ENCODE data around the gene TNPO2. TPM values are rescaled to one million over a fixed set of nuclear protein-coding genes. Genes with fewer than 3 reads are reported as not detected.
A peak's percentile ranks its signal among the peaks of the same experiment; 100 is the strongest.

The TNPO2 gene
- total RNA-seq, 1 experiment from 2014 or later = 9.3 TPM

DNA sequence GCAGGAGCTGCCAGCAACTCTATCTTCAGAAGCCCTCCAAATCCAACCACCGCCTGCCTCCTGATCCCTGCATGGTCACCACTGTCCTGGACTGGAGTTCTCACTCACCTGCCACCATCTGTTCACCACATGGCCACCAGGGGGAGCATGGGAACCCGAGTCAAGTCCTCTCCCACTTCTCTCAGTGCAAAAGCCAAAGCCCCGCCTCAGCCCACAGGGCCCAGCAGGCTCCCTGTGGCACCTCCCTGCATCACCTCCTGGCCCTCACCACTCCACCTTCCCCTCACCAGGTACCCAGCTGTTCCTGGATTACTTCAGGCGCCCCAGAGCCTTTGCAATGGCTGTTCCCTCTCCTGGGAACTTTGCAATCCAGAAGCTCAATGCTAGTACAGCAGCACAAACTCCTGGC lies 47.3 kb downstream of the TNPO2 start:
- peak; percentile 78 for DNase-seq (ENCODE audit: low spot score)

DNA sequence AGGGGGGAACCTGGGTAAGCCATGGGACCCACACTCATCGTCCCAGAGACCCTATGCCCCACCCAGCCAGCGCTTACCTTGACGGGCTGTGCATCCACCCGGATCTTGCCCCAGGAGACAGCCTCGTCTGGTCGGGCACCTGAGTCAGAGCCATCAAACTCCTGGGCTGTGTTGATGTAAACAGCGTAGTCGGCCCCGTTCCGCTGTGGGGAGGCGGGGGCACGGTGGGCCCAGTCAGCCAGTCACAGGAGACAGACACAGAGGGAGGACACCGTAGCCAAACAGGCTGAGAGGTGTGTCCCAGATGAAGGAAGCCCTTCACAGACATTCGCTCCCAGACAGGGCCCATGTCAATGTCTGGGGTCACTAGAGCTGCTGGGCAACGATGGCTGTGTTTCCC lies 47.8 kb downstream of the TNPO2 start:
- no peak for DNase-seq (ENCODE audit: low spot score)

DNA sequence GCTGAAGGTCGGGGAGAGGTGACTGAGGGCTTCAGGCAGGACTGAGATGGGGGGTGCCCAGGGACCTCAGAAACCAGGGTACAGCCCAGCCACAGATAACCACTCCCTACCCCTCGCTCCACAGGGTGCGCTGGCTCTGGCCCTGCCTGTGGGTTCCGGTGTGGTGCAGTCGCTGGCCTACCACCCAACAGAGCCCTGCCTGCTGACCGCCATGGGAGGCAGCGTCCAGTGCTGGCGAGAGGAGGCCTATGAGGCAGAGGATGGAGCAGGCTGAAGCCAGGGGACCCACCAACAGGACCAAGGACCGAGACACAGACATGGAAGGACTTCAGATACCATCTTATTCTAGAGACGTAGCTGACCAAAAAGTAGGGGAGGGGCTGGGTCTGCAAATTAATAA lies 48.3 kb downstream of the TNPO2 start:
- DNase-seq (ENCODE audit: low spot score) = no peak

DNA sequence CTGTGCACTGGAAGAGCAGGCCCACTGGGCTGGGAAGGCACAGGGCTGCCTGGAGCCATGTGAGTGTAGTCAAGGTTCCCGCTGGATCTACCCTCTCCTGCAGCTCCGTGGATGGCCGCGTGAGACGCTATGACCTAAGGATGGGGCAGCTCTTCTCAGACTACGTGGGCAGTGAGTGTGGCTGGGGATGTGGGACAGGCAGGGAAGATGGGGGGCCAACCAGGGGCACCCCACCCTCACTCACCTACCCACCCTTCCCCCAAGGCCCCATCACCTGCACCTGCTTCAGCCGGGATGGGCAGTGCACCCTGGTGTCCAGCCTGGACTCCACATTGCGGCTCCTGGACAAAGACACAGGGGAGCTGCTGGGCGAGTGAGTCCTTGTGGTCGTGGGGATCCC lies 51.0 kb downstream of the TNPO2 start:
- no peak for DNase-seq (ENCODE audit: low spot score)

DNA sequence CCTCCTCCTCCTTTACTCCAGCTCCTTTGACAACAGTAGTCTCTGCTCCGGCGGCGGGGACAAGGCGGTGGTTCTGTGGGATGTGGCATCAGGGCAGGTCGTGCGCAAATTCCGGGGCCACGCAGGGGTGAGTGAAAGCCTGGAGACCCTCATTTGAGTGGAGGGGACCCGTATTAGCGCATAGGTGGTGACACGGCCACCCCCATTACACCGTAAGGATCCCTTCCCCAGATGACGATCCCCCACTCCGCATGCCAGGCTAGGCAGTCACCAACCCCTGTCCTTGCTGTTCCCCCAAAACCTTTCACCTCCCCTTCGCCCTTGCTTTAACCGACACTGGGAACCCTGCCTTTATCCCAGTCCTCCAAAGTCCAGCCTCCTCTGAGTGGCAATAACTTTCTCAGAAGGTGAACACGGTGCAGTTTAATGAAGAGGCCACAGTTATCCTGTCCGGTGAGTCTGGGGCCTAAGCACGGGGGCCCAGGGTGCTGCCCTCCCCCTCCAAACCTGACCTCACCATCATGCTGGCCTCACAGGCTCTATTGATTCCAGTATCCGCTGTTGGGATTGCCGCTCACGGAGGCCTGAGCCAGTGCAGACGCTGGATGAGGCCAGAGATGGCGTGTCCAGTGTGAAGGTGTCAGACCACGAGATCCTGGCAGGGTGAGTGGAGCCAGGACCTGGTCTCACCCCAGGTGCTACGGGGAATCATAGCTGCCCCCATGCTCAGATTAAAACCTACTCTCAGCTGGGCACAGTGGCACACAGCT lies 53.4 kb downstream of the TNPO2 start:
- no peak for DNase-seq (ENCODE audit: low spot score)

DNA sequence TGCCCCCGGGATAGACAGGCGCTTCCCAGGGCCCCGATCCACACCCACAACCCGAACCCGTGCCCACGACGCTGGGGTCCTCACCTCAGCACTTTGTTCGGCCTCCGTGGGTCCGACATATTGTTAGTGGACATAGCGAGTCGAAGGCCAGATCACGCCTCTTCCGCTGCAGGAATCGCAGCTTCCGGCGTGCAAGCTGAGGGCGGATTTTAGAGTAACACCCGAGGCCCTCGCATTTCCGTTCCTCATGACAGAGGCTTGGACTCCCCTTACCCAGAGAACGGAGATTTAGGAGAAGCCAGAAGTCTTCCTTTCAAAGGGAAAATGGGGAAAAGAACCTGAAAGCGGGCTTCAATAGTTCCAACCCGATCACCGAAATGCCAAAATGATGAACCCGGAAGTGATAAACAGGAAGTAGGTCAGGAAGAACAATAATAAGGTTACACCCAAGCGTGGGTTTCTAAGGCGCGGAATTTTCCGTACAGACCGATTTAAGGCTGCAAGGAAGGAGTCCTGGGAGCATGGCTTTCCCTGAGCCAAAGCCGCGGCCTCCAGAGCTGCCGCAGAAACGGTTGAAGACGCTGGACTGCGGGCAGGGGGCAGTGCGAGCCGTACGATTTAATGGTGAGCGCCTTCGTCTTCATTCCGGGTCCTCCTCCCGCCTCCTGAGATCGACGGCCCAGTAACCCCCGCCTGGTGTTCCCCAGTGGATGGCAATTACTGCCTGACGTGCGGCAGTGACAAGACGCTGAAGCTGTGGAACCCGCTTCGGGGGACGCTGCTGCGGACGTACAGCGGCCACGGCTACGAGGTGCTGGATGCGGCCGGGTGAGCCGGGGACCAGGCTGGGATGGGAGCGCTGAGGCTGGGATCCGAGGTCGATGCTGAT lies 54.2 kb downstream of the TNPO2 start:
- DNase-seq (ENCODE audit: low spot score) = peak; percentile 70

DNA sequence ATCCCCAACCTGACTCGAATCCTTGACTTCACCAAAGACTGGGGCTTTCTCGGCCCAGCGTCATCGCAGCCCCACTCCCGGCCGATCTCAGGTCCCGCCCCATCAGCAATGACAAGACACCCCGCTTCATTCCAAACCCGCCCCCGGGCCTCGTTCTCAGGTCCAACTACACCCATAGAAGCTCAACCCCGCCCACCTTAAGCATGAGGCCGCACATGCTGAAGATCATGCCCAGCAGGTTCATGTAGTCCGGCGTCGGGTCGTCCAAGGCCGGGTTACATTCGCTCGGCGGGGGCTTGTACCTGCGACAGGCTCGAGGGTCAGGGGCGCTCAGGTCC lies 54.8 kb downstream of the TNPO2 start:
- peak; percentile 53 for DNase-seq (ENCODE audit: low spot score)

DNA sequence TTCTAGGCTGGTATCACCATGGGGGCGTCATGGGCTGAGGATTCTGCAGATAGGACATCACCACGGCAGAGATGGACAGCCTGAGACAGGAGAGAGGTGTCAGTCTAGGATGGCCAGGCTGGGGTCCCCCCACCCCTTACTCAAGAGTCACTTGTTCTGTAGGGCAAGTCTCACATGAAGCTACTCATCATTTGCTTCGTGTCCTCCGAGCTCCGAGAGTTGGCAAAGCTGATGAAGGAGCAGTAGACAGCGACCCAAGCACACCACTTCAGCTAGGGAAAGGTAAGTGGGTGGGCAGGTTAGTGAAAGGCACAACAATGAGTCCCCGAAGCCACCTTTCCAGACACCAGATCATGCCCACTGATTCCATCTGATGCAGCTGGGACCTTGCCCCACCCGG lies 55.4 kb downstream of the TNPO2 start:
- DNase-seq (ENCODE audit: low spot score) = no peak

DNA sequence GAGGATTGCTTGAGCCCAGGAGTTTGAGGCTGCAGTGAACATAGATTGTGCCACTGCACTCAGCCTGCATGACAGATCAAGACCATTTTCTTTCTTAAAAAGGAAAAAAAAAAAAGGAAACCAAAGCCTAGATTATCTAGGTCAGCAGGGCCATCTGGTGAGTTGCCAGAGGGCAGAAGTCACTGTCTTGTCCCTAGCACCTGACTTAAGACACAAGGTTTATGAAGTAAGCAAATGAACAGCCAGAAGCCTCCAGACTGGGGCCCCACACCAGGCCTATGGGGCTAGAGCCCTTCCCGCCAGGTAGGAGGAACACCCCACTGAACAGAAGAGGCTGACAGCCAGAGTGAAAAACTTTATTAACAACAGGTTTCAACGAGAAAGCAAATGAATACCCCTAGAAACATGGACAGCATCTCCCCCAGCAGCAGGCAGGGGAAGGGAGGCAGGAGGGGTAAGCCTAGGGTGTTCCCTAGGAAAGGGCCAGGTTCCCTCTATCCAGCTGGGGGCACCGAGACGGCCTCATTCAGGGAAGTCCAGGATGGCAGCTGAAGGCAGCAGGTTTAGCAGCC lies 55.9 kb downstream of the TNPO2 start:
- DNase-seq (ENCODE audit: low spot score) = no peak

DNA sequence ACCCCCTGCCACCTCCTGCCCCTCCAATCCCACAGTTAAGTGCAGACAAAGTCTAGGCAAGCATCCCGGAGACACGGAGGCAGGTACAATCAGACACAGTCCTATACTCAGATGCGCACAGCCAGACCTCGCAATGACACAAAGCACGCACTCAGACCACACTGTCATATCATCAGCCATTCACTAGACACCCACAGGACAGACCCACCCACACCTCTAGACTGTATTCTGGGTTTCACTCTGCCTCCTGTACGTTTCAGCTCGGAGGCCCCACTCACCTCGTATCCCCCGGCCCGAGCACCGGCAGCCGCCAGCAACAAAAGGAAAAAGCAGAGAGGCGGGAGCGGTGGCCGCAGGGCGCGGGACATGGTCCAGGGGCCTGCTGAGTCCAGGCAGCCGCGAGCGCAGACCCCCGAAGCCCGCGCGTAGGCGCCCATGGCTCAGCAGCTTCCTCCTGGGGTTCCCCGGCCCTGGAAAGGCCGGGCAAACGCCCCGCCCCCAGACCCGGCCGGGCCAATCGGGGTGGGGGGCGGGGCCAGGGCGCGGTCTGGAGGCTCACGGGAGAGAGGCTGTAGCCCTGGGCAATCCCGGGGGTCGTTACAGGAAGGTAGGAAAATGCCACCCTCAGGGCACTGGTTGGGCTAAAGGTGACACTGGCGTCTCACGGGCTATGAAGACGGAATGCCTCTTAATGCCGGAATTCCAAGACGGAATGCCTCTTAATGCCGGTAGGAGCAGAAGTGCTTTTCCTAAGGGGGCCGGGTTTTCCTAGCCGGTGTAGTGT lies 57.3 kb downstream of the TNPO2 start, which contains the start of the genes MAN2B1 and WDR83:
TSS of gene MAN2B1 (minus strand) at position 478 of the 784 bp plus-strand sequence. CDS start at position 437, 41 bp downstream.
TSS of gene WDR83 (plus strand) at position 543 of the 784 bp plus-strand sequence. CDS start 2,984 bp downstream, outside the sequence.
- peak; percentile 52 for DNase-seq (ENCODE audit: low spot score)

DNA sequence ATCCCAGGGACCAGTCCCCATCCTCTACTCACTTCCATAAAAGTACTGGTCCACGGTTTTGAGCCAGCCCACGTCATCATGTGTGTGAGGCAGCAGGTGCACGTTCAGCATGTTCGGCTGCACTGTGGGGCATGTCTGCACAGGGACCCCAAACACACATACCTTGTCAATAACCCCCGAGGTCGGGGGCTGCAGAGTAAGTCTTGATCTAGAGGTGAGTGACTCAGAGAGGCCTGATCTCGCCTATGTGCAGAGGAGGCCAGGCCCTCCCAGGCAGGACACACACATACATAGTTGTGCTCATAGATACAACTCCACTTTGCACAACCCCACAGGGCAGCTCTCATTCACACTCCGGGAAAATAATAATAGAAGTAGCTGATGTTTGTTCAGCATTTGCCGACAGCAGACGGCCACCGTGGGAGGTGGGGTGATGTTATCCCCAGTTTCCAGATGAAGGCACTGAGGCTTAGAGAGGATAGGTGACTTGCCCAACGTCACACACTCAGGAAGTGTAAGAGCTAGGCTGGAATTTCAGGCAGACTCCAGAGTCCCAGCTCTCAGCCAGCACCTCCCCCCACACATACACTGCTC lies 58.0 kb downstream of the TNPO2 start:
- no peak for DNase-seq (ENCODE audit: low spot score)

DNA sequence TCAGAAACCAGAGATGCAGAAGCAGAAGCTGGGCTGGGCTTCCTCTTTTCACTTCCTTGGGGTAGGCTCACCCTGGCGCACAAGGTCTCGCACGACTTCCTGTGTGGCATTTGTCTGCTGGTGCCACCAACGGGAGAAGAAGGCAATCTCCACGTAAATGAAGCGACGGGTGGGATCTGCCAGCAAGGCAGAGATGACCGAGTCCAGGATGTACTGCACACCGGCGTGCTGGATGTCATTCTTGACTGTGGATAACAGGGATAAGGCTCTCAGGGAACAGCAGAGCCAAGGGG lies 58.5 kb downstream of the TNPO2 start:
- DNase-seq (ENCODE audit: low spot score) = no peak

DNA sequence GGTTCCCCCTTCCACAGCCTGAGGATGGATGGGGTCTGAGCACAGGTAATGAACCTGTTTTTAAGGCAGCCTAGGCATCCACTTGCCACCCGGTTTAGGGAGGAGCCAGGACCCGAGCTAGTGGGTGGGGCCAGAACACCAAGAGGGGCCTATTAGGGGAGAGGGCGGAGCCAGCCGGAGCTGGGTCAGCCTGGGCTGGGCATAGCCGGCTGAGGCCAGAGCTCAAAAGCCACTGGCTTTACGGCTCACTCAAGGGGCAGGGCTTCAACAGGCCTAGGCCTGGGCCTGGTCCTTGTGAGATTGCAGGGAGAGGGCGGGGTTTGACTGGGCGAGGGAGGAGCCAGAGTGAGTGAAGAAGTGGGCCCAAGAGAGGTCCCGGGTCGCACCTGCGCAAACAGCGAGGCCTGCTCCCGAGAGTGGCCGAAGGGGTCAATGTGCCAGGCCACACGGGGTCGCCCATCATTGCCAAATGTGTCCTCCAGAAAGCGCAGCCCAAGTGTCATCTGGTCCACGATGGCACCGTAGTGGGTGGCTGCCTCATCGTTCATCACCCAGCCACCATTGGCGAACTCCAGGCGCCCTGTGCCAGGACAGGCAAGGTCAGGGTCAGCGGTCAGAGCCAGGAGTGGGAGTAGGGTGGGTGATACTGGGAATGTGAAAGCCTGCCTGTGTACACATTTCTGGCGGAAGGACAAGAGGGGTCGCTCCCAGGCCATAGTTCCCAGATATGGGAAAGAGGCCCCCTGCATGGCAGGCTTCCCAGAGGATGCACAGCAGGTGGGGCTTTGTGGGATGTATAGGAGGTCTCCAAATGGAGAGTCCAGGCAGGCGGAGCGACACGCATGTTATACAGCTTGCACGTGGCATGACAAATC lies 59.1 kb downstream of the TNPO2 start:
- DNase-seq (ENCODE audit: low spot score) = no peak

DNA sequence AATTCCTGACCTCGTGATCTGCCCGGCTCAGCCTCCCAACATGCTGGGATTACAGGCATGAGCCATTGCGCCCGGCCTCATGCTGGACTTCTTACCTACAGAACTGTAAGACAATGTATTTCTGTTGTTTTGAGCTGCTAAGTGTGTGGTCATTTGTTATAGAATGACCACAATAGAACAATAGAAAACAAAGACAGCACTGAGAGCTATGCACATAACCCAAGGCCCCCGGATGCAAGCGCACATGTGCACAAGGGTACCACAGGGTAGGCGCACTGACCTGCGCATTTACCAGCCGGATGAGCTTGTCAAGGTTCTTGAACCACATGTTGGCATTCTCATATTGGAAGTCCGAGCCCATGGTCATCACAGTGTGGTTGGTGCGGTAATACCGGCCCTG lies 62.8 kb downstream of the TNPO2 start:
- DNase-seq (ENCODE audit: low spot score) = no peak

DNA sequence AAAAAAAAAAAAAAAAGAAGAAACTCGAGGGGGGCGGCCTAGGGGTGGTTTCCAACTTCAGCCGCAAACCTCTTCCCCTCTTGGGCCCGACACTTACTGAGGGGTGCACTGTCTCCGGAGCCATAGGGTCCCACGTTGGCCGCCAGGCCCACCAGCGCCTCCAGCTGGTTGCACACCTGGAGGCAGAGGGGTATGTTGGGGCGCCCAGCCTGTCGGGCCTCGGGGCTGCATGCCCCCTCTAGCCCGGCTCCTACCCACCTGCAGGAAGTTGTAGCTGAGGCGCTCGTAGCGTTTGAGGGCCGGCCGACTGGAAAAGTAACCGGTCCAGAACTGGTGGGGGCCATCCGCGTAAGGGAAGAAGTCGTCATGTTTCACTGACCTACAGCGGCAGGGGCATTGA lies 65.8 kb downstream of the TNPO2 start:
- DNase-seq (ENCODE audit: low spot score) = no peak

DNA sequence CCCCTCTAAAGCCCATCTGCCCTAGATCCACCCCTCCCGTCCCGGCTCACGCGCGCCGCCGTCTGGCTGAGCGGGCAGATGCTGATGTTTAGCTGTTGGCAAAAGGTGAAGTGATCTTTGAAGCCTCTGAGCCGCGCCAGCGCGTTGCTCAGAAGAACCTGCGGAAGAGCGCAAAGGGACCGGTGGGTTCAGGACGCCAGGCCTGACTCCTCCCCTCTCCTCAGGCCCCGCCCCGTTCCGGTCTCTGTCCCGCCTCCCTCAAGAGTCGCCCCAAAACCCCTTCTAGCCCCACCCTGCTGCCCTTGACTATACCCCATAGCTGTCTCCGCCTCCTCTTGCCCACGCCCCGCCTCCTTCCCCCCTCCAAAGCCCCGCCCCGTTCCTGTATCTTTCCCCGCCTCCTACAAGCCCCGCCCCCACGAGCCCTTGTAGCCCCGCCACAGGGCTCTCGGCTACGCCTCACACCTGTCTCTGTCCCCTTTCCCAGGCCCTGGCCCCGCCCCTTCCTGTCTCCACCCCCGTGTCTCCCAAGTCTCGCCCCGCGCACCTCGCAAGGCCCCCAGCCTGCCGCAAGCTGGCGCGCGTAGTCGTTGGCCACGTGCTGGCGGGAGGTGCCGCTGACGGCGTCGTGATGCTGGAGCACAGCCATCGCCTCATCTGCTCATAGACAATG lies 66.7 kb downstream of the TNPO2 start:
- no peak for DNase-seq (ENCODE audit: low spot score)

DNA sequence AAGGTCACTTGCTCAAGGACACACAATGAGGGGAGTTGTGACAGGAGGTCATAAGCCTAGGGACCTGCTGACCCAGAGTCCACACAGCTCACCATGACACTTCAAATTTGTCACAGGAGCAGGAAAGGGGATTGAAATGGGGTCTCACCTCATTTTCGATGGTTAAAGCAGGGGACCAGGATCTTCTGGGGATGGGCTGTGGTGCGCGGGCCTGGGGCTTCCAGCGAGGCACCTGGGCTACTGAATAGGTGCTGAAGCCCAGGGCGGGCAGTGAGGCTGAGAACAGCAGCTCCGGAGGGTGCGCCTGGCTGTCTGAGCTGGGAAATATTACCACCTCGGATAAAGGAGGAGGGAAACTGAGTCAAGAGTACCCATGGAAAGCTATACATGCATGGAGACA lies 68.2 kb downstream of the TNPO2 start:
- DNase-seq (ENCODE audit: low spot score) = no peak

DNA sequence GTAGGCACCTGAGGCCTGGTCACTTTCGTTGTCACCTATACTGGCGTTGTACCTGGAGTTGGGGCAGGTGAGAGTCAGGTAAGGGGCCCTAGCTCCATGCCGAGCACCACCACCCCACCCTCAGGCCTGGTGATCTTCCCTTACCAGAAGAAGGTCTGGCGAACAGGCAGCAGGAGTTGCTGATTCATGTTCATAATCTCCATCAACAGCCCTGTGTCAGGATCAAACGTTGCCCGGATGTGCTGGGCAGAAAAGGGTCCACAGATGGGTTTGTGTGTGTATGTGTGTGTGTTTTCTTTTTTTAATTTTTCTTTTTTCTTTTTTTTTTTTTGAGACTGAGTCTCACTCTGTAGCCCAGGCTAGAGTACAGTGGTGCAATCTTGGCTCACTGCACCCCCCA lies 71.5 kb downstream of the TNPO2 start:
- no peak for DNase-seq (ENCODE audit: low spot score)

DNA sequence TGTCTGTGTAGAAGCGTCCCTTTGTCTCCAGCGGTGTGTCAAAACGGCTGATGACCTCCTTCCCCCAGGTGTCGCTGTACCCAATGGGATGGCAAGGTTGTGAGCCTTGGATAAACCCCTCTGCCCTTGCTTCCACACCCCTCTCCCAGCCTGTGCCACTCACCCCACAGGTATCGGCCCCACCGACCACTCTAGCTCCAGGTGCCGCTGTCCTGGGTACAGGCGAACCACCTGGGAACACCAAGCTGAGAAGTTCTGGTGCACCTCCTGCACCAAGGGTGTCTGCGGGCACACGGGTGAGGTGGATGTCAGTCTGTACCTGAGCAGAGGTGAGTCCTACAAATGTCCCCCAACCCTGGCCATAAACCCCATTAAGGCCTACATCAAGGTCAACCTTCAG lies 73.8 kb downstream of the TNPO2 start:
- DNase-seq (ENCODE audit: low spot score) = no peak
